Cerebellar nuclear complex (tissue), 1 donor: ENCODE data around the gene NOXRED1.

Experiments used
- DNase-seq, 2 experiments: peaks; one replicate each; lab custom pipeline; 2025; lab: John Stamatoyannopoulos, UW

NOXRED1 gene

GRCh38 chr14:77344377-77344996, 78.8 kb downstream of the NOXRED1 start:
- no peak for DNase-seq
